ENCODE measurements around the gene AFP. TPM values are rescaled to one million over a fixed set of nuclear protein-coding genes. Genes with fewer than 3 reads are reported as not detected.

AFP gene
- total and polyA plus RNA-seq, 2 of the 13 experiments (the other 11 are each of a cell fraction or from before 2014, with no cell fraction given): 9,434 to 13,105 TPM

GRCh38 chr4:73443224-73443623, 7.2 kb downstream of the AFP start:
- no peaks in the 10 kb centered on the region for H3K27me3 ChIP-seq (ENCODE audit: control insufficient read depth in 1 of 2, insufficient read depth in 2 of 2, low read length in 2 of 2)
- peak overlapping the region; percentile 66; the same call in 1 of the 2 replicates for H3K4me2 ChIP-seq (ENCODE audit: low read depth, low read length)
- ChIA-PET POLR2A (interaction anchor here (1.2 kb wide), 1 partner anchor 11 kb away, joined by 8 read pairs; no protein-coding TSS in a partner anchor), CTCF (ENCODE audit: low intra/inter-chr PET ratio, low total read pairs) (interaction anchor here (4.0 kb wide), 1 partner anchor 101 kb away, joined by 138 read pairs; no protein-coding TSS in a partner anchor)
- ATAC-seq (no peak), DNase-seq (ENCODE audit: low spot score) (no peak), FAIRE-seq (no peak)
- in situ Hi-C loops (cut with HindIII; ENCODE audit: extremely low pct_ligation_motif_present, low pct_unique_long_range_greater_than_20kb): loop anchor here (5.0 kb wide), 1 partner anchor 101 kb away; no protein-coding TSS in a partner anchor
- H3K27ac ChIP-seq (ENCODE audit: extremely low read length, insufficient read depth, low read length): peak overlapping the region; percentile 64
- H3K4me1 ChIP-seq (ENCODE audit: insufficient read depth, low read length): peaks cover 71% of the 10 kb centered on the region
- H3K36me3 ChIP-seq (replicated peaks in 1 of 2; ENCODE audit: control insufficient read depth in 1 of 2, insufficient read depth in 2 of 2, low read length in 2 of 2): peaks cover 6 to 43% of the 10 kb centered on the region in 2 experiments
- BruUV-seq (replicated peaks): no TSS peak
- H3K9ac ChIP-seq (ENCODE audit: insufficient read depth, low read depth, low read length): 0 out of 2 replicates have a peak overlapping the region, but pooled peaks have one; percentile 7
- H3K4me3 ChIP-seq (replicated peaks in 1 of 3; ENCODE audit: insufficient read depth in 1 of 3, low read depth in 2 of 3, low read length in 3 of 3): peak overlapping the region in 2 of 3 experiments; percentile 26 to 29; a peak in 3 of 6 replicates
- intact Hi-C loops (cut with micrococcal nuclease; ENCODE audit: unreplicated experiment): loop anchor here (10.0 kb wide), 1 partner anchor 212 kb away; no protein-coding TSS in a partner anchor
- peaks cover 9% of the 10 kb centered on the region; the same call in 1 of the 2 replicates for H4K20me1 ChIP-seq (ENCODE audit: insufficient read depth, low read length)
- 46% methylated on average over 3 of the region's 3 CpGs for WGBS (ENCODE audit: low lambda C conversion rate)
- no peaks in the 10 kb centered on the region for H3K9me3 ChIP-seq (ENCODE audit: low read length)
- H2AFZ ChIP-seq (ENCODE audit: low read length): no peak overlapping the region
- peaks cover 37% of the 10 kb centered on the region for H3K79me2 ChIP-seq (ENCODE audit: insufficient read depth, low read length)
- TF ChIP-seq NFIC (IDR thresholded peaks at IDR 0.05; ENCODE audit: low read length): no peak
- TF ChIP-seq PRDM15 (CRISPR knock-in tag; IDR thresholded peaks at IDR 0.05): no peak
- TF ChIP-seq TBX3 (IDR thresholded peaks at IDR 0.05; ENCODE audit: borderline replicate concordance): no peak
- no peak for TF ChIP-seq ZBTB21 (CRISPR knock-in tag; IDR thresholded peaks at IDR 0.05)
- TF ChIP-seq ZNF274 (CRISPR knock-in tag; IDR thresholded peaks at IDR 0.05): no peak
- TF ChIP-seq MBD4 (IDR thresholded peaks at IDR 0.05; ENCODE audit: borderline replicate concordance, low read length): peak; percentile 81; the same call in 1 of the 2 replicates
- 0 out of 2 replicates have a peak, but pooled peaks have one; percentile 20 for TF ChIP-seq RBFOX2 (IDR thresholded peaks at IDR 0.05; ENCODE audit: low read depth, low read length)
- TF ChIP-seq FOXO4 (CRISPR knock-in tag; conservative IDR thresholded peaks at IDR 0.05): no peak
- no peak for TF ChIP-seq XBP1 (CRISPR knock-in tag; IDR thresholded peaks at IDR 0.05)
- TF ChIP-seq KAT2B (IDR thresholded peaks at IDR 0.05; ENCODE audit: borderline replicate concordance, low read depth, low read length): no peak
- no peak for TF ChIP-seq SNAPC2 (CRISPR knock-in tag; IDR thresholded peaks at IDR 0.05)
- TF ChIP-seq ZNF335 (CRISPR knock-in tag; IDR thresholded peaks at IDR 0.05): no peak
- no peak for TF ChIP-seq RFX1 (IDR thresholded peaks at IDR 0.05)
- TF ChIP-seq AFF4 (CRISPR knock-in tag; IDR thresholded peaks at IDR 0.05): peak; percentile 77; the same call in 1 of the 2 replicates
- peak; percentile 4; the same call in 1 of the 2 replicates for TF ChIP-seq ZGPAT (CRISPR knock-in tag; IDR thresholded peaks at IDR 0.05)
